ENCODE data around the gene LRP1B.
"Not testable (repeated sequence)": the region's sequence is repeated elsewhere in the genome, so short reads cannot be mapped to it uniquely, and the experiment has no call there.

DNA sequence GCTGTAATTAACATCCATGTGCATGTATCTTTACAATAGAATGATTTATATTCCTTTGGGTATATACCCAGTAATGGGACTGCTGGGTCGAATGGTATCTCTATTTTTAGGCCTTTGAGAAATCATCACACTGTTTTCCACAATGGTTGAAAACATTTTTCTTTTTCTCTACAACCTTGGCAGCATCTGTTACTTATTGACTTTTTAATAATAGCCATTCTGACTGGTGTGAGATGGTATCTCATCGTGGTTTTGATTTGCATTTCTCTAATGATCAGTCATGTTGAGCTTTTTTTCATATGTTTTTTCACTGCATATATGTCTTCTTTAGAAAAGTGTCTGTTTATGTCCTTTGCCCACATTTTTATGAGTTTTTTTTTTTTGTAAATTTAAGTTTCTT, 1586.0 kb downstream of the LRP1B start:
- TF ChIP-seq EZH2 (IDR thresholded peaks at IDR 0.05; ENCODE audit: borderline replicate concordance, insufficient read depth, low read length, poor library complexity, severe bottlenecking); TAF1 (IDR thresholded peaks at IDR 0.05; ENCODE audit: low read depth); POLR2AphosphoS5 (IDR thresholded peaks at IDR 0.05); EP300 (conservative IDR thresholded peaks at IDR 0.05; ENCODE audit: poor library complexity, severe bottlenecking); RAD21 (conservative IDR thresholded peaks at IDR 0.05): not testable (repeated sequence)
- TF ChIP-seq, protein P1, sequence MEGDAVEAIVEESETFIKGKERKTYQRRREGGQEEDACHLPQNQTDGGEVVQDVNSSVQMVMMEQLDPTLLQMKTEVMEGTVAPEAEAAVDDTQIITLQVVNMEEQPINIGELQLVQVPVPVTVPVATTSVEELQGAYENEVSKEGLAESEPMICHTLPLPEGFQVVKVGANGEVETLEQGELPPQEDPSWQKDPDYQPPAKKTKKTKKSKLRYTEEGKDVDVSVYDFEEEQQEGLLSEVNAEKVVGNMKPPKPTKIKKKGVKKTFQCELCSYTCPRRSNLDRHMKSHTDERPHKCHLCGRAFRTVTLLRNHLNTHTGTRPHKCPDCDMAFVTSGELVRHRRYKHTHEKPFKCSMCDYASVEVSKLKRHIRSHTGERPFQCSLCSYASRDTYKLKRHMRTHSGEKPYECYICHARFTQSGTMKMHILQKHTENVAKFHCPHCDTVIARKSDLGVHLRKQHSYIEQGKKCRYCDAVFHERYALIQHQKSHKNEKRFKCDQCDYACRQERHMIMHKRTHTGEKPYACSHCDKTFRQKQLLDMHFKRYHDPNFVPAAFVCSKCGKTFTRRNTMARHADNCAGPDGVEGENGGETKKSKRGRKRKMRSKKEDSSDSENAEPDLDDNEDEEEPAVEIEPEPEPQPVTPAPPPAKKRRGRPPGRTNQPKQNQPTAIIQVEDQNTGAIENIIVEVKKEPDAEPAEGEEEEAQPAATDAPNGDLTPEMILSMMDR (IDR thresholded peaks at IDR 0.05; ENCODE audit: poor library complexity, severe bottlenecking): not testable (repeated sequence)
- TF ChIP-seq, protein P2, sequence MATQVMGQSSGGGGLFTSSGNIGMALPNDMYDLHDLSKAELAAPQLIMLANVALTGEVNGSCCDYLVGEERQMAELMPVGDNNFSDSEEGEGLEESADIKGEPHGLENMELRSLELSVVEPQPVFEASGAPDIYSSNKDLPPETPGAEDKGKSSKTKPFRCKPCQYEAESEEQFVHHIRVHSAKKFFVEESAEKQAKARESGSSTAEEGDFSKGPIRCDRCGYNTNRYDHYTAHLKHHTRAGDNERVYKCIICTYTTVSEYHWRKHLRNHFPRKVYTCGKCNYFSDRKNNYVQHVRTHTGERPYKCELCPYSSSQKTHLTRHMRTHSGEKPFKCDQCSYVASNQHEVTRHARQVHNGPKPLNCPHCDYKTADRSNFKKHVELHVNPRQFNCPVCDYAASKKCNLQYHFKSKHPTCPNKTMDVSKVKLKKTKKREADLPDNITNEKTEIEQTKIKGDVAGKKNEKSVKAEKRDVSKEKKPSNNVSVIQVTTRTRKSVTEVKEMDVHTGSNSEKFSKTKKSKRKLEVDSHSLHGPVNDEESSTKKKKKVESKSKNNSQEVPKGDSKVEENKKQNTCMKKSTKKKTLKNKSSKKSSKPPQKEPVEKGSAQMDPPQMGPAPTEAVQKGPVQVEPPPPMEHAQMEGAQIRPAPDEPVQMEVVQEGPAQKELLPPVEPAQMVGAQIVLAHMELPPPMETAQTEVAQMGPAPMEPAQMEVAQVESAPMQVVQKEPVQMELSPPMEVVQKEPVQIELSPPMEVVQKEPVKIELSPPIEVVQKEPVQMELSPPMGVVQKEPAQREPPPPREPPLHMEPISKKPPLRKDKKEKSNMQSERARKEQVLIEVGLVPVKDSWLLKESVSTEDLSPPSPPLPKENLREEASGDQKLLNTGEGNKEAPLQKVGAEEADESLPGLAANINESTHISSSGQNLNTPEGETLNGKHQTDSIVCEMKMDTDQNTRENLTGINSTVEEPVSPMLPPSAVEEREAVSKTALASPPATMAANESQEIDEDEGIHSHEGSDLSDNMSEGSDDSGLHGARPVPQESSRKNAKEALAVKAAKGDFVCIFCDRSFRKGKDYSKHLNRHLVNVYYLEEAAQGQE (IDR thresholded peaks at IDR 0.05; ENCODE audit: borderline replicate concordance): not testable (repeated sequence)

All from neural cell (in vitro differentiated cells).